GM12801 (cell line): ENCODE measurements around the gene UBE2O.

Source experiments
- TF ChIP-seq, protein P1 (sequence below): IDR thresholded peaks from one replicate; pipeline ENCODE4 v1.5.1; 2011; ENCODE audit warnings: control low read depth; ENCODE audit not compliant: insufficient read length; ENCODE audit errors: extremely low read depth

UBE2O gene

DNA sequence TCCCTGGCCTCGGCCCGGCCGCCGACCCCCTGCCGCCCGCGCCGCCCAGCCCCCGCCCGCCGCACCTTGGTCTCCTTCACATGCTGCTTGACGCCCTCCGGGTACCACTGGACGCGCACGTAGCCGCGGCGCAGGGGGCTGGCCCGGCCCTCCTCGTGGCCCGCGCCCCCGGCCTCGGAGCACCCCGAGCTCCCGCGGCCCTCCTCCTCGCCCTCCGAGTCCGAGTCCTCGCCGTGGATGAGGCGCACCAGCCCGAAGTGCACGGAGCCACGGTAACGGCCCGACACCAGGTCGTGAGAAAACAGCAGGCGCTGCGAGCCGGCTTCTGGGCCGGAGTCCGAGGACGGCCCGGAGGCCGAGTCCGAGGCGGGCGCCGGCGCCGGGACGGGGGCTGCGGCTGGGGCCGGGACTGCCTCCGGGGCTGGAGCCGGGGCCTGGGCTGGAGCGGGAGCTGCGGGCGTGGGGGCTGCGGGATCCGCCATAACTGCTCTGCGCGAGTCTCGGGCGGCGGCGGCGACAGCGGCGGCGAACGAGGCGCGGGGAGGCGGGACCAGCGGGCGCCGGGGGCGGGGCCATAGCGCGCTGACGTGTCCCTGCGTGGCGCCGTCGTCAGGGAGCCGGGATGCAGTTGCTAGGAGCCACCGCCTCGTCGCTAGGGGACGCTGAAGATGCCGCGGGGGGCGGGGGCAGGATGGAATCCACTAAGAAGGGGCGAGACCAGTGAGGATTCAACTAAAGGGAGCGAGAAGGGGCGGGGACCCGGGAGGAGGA lies at the start of gene UBE2O:
UBE2O (minus strand) TSS at position 493 of the 771 bp plus-strand sequence; CDS start at position 482, 11 bp downstream.
- TF ChIP-seq, protein P1, sequence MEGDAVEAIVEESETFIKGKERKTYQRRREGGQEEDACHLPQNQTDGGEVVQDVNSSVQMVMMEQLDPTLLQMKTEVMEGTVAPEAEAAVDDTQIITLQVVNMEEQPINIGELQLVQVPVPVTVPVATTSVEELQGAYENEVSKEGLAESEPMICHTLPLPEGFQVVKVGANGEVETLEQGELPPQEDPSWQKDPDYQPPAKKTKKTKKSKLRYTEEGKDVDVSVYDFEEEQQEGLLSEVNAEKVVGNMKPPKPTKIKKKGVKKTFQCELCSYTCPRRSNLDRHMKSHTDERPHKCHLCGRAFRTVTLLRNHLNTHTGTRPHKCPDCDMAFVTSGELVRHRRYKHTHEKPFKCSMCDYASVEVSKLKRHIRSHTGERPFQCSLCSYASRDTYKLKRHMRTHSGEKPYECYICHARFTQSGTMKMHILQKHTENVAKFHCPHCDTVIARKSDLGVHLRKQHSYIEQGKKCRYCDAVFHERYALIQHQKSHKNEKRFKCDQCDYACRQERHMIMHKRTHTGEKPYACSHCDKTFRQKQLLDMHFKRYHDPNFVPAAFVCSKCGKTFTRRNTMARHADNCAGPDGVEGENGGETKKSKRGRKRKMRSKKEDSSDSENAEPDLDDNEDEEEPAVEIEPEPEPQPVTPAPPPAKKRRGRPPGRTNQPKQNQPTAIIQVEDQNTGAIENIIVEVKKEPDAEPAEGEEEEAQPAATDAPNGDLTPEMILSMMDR: no peak

DNA sequence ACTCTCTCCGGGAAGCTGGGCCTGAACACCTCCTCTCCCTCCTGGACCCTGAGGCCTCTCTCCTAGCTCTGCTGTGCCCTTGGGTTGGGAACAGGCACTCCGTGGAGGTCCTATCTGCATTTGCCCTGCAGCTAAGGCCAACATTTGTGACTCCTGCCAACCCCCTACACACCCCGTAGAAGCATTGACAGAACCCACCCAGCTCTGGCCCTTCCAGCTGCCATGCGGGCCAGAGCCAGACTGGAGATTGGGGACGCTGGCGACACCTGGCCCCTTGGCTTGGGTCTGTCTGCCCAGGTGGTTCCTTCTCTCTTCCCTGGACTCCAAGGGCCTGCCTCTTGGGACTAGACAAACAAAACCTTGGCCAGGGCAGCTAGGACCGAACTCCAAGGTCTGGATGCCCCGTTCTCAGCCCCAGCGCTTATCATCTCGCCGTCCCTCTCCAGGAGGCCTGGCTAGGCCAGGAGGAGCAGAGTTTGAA lies 48.9 kb upstream of the UBE2O start:
- TF ChIP-seq, protein P1: no peak

DNA sequence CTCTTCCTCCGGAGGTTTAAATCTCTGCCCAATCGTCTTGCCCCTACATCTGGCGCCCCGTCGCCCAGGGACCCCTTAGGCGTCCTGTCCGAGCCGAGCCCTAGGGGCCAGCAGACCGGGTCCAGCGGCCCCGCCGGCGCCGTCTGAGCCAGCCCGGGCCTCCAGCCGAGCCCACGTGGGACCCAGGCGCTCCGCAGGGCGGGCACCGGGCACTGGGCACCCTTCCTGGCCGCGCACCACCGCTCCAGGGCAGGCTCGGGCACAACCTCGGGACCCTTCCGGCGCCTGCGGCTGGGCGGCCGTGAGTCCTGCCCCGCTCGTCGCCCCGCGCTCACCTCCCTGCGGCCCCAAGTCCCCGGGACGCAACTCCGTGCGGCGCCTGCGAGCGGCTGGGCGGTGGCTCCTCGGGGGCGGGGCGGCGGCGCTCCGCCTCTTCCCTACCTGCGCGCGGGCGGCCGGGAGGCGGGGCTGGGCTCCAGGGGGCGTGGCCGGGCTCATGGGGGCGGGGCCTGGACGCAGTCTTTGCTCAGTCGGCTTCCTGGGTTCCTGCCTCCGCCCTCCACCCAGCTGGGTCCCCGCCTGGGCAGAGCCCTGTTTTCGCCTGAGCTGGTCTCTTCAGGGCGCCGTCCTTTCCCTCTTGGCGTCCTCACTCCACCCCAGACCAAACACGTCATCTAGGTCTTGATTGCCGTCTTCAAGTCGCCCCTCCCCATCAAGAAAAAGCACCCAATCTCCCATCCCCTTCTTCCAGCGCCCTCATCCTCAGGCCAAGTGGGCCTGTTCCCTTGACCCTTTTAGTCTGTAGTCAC lies 48.3 kb upstream of the UBE2O start, which contains the start of gene RHBDF2:
RHBDF2 (minus strand) TSS at position 406 of the 809 bp plus-strand sequence. CDS start 19,899 bp downstream, outside the sequence.
- TF ChIP-seq, protein P1: no peak

DNA sequence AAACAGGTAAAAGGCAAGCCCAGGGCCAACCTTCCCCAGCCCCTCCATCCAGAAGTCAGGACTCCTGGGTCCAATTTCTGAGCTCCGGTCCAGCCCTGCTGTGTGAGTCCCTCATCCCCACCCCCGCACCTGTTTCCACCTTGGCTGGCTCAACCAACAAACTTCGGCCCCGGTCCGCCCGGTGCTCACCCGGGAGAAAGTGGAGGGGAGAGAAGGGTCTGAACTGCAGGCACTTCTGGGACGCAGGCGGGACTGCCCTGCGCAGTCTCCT lies 47.7 kb upstream of the UBE2O start:
- TF ChIP-seq, protein P1: no peak

DNA sequence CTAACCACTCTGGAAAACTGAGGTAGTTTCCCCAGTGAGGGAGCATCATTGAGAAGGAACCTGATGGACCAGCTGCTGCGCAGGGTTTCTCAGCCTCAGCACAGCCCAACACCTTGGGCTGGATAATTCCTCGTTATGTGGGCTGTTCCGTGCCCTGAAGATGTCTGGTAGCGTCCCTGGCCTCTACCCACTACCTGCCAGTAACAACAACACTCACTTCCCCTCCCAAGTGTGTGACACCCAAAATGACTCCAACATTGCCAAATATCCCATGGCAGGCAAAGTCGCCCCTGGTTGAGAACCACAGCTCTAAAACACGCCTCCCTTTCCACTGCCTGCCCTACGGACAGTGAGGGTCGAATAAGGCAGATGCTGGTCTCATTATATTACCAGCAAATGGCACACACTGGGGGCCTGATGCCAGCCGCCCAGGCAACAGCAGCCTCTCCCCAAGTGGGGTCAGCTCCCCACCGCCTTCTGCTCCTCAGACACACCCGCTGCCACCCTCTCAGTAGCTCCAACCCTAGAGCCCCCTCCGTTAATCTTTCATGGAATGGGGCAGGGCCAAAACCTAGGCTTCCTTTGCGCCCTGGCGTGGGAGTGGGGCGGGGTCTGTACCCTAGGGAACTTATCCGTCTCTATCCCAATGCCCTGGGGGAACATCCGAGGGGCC lies 47.3 kb upstream of the UBE2O start:
- TF ChIP-seq, protein P1: no peak

DNA sequence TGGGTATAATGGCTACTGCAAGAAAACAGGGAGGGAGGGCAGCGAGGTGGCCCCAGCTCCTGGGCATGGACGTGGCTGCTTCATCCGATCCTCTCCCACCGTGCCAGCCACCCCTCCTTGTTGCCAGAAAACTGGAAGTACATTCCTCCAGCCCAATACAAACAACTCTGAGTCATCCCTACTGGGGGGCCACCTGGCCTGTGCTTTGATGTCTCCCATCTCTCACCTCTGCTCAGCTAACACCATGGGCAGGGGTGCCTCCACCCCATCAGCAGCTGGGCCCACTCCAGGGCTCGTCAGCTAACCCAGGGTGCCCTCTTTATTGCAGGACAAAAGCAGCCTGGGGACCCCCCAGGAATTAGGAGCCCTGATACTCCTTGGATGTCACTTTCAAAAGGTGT lies 46.3 kb upstream of the UBE2O start:
- TF ChIP-seq, protein P1: no peak

DNA sequence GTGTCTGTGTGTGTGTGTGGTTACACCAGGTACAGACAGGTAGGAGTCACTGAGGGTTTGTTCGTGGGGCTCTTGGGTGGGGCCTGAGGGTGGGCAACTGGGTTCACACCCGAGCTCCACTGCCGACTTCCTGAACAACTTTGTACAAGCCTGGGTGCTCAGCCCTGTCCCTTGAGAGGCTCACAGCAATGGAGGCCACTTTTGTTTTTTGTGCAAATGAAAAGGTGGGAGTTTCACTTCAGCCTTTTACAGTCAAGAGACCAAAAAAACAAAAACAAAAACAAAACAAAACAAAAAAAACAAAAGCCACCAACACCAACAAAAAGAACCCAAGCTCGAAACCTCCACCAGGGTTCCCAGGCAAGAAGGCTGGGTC lies 45.9 kb upstream of the UBE2O start:
- TF ChIP-seq, protein P1: no peak
